ENCODE measurements around the gene HOXB9.

GRCh38 chr17:48594538-48595277, 31.4 kb downstream of the HOXB9 start:
- TF ChIP-seq CTCF (IDR thresholded peaks at IDR 0.05) (no peak), POLR2A (IDR thresholded peaks at IDR 0.05) (no peak)
